ENCODE results near the gene MAPK10. TPM values are rescaled to one million over a fixed set of nuclear protein-coding genes. Genes with fewer than 3 reads are reported as not detected.

Gene MAPK10
- total RNA-seq, 1 experiment from 2014 or later = 4.7 TPM

- TF ChIP-seq CTCF (conservative IDR thresholded peaks at IDR 0.05) = no peak
- no CpG with 5 or more reads among the region's 2 CpGs for WGBS (ENCODE audit: extremely low coverage, insufficient read length, low lambda C conversion rate)
- no peak overlapping the region for H3K4me3 Mint-ChIP-seq
Observed at GRCh38 chr4:86291180-86291579, 68.7 kb downstream of the MAPK10 start.

More at GRCh38 chr4:86291180-86291579, 68.7 kb downstream of the MAPK10 start:
- Histone ChIP-seq H2BK15ac (ENCODE audit: low read depth, low read length) (no peak overlapping the region), H3K23me2 (ENCODE audit: insufficient read length, low read depth, low read length, poor library complexity, severe bottlenecking) (no peaks in the 10 kb centered on the region), H2BK12ac (ENCODE audit: insufficient read length, low read depth, low read length) (no peak overlapping the region), H3K56ac (ENCODE audit: insufficient read length, low read depth, low read length) (no peak overlapping the region), H3K4ac (ENCODE audit: low read depth, low read length) (no peak overlapping the region), H3K9me3 (ENCODE audit: control insufficient read depth, low read depth, low read length) (no peaks in the 10 kb centered on the region), H2BK5ac (ENCODE audit: insufficient read length, low read length) (no peak overlapping the region), H3K23ac (ENCODE audit: insufficient read length, low read depth, low read length) (no peak overlapping the region), H3K79me1 (ENCODE audit: insufficient read depth, low read depth, low read length, poor library complexity, severe bottlenecking) (no peaks in the 10 kb centered on the region), H3K18ac (ENCODE audit: insufficient read length, low read depth, low read length) (no peak overlapping the region), H3K14ac (ENCODE audit: insufficient read depth, low read length) (no peak overlapping the region), H2BK20ac (ENCODE audit: low read depth, low read length, poor library complexity, severe bottlenecking) (no peak overlapping the region), H4K8ac (replicated peaks; ENCODE audit: insufficient read length, low read depth, low read length) (no peak overlapping the region), H4K20me1 (ENCODE audit: control insufficient read depth, insufficient read depth, insufficient read length) (no peaks in the 10 kb centered on the region), H3K27ac (ENCODE audit: insufficient read length, low read depth, low read length) (no peak overlapping the region), H3K4me2 (ENCODE audit: insufficient read depth, insufficient read length, low read length) (no peak overlapping the region), H4K91ac (ENCODE audit: insufficient read length, low read depth, low read length) (no peak overlapping the region), H3K79me2 (ENCODE audit: insufficient read depth, low read length) (no peaks in the 10 kb centered on the region), H2AFZ (ENCODE audit: low read length) (no peak overlapping the region), H2BK120ac (ENCODE audit: low read depth, low read length, poor library complexity, severe bottlenecking) (no peak overlapping the region), H4K5ac (ENCODE audit: insufficient read length, low read depth, low read length) (no peak overlapping the region), H3K27me3 (ENCODE audit: insufficient read depth, low read length) (no peaks in the 10 kb centered on the region), H3T11ph (ENCODE audit: low read length) (no peak overlapping the region), H3K9ac (ENCODE audit: extremely low read depth, insufficient read length, low read length) (no peak overlapping the region), H2AK5ac (ENCODE audit: insufficient read length, low read length) (no peak overlapping the region), H3K4me1 (ENCODE audit: insufficient read depth, low read length) (no peaks in the 10 kb centered on the region)
- Mint-ChIP-seq H3K4me1 (peaks cover 11 to 18% of the 10 kb centered on the region in 2 experiments), H3K27ac (no peak overlapping the region), H3K27me3 (ENCODE audit: low read depth) (no peaks in the 10 kb centered on the region), H3K9me3 (no peaks in the 10 kb centered on the region), H3K36me3 (ENCODE audit: insufficient read depth in 1 of 3, low read depth in 3 of 3) (no peaks in the 10 kb centered on the region)
- DNase-seq = no peak
